BLaER1 treated with 17β-estradiol and CSF1 and Interleukin-3, amounts not matched to agents 10 nM and 100 nM (cell line): ENCODE data around the gene ADAMTS13.

Experiments used
- H3K27ac ChIP-seq, 11 experiments: shearing (Covaris generic); formaldehyde crosslinking; 2 replicates each; pipeline ENCODE4 v1.8.1; 2022
- H3K27me3 ChIP-seq, 11 experiments: shearing (Covaris generic); formaldehyde crosslinking; 2 replicates each; pipeline ENCODE4 v1.8.1; 2022
- H3K36me3 ChIP-seq, 11 experiments: shearing (Covaris generic); formaldehyde crosslinking; 2 replicates each; pipeline ENCODE4 v1.8.1; 2022
- H3K4me1 ChIP-seq, 10 experiments: shearing (Covaris generic); formaldehyde crosslinking; 2 replicates each; pipeline ENCODE4 v1.8.1; 2022
- H3K4me2 ChIP-seq, 11 experiments: shearing (Covaris generic); formaldehyde crosslinking; 2 replicates each; pipeline ENCODE4 v1.8.1; 2022
- H3K4me3 ChIP-seq, 10 experiments: shearing (Covaris generic); formaldehyde crosslinking; 2 replicates each; pipeline ENCODE4 v1.8.1; 2022
- H3K9ac ChIP-seq, 11 experiments: shearing (Covaris generic); formaldehyde crosslinking; 2 replicates each; pipeline ENCODE4 v1.8.1; 2022
- H3K9me3 ChIP-seq, 11 experiments: shearing (Covaris generic); formaldehyde crosslinking; replicated peaks in 1 of 11; 2 replicates each; pipeline ENCODE4 v1.8.1; 2022
- H4K20me1 ChIP-seq, 11 experiments: shearing (Covaris generic); formaldehyde crosslinking; 2 replicates each; pipeline ENCODE4 v1.8.1; 2022
- Cebpa-rat ChIP-seq, 11 experiments: shearing (Covaris generic); IDR thresholded peaks; 2 replicates each; pipeline ENCODE4 v1.8.1; 2022

The ADAMTS13 gene

DNA sequence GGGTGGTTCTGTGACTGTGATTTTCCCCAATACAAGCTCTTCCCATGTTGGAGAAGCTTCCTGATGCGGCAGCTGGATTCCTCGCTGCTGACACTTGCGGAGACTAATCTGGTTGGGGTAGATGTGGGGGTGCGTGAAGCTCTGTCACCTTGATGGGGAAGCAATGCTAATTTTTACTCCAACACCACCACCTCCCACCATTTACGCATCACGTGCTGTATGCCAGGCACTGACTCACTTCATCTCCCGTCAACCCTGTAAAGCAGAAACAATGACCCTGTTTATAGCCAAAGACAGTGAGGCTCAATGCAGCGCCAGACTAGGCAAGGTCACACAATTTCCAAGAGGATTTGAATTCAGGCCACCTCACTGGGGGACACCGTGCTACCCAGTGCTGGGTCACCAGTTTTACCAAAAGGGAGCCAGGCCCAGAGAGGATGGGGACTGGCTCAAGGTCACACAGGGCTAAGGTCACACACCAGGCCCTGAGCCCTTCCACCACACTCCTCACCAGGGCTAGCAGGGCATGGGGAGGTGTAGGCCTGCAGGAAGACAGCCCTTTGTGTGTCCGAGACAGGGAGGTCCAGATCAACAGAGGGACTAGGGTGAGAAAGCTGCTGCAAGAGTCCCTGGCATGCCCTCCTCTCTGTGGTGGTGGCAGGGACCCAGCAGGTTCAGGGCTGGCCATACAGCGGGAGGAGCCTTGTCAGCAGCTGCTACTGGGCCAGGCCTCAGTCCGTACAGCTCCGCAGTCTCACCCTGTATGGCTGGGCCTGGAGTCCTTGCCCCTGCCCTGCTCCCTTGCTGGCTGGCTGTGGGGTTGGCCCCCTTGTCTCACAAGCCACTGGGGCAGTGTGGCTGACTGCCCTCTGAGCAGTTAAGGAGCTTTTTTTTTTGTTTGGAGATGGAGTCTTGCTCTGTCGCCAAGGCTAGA is 42.7 kb upstream of the ADAMTS13 start:
- Histone ChIP-seq H3K4me1 (peaks cover under 1 to 13% (median 10%) of the 10 kb centered on the region in 10 experiments; a peak in 19 of 20 replicates), H3K9me3 (peaks cover 0 to 14% (median 9%) of the 10 kb centered on the region in 11 experiments; a peak in 15 of 22 replicates), H3K27ac (no peak overlapping the region), H3K27me3 (no peaks in the 10 kb centered on the region), H3K4me3 (no peak overlapping the region), H3K9ac (no peak overlapping the region), H4K20me1 (peaks cover under 1 to 14% (median 11%) of the 10 kb centered on the region in 11 experiments; a peak in 18 of 22 replicates), H3K4me2 (no peak overlapping the region), H3K36me3 (no peaks in the 10 kb centered on the region)
- TF ChIP-seq Cebpa-rat (IDR thresholded peaks at IDR 0.05), result no peak

DNA sequence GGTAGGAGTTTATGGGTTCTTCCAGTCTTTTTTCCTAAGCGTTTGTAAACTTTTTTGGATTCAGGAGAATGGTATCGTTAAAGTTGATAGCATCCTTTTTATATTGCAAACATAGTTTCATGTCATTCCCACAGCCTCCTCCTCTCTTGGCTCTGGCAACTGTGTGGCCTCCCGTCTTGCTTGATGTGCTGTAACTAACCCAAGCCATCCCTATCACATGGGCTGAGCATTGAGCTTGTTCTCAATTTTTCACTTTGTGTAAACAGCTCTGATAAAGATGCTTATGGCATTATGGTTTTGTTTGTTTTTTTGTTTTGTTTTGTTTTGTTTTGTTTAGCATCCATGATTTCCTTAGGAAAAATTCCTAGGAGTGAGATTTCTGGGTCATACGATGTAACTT is 41.4 kb upstream of the ADAMTS13 start:
- Histone ChIP-seq H3K36me3 (no peaks in the 10 kb centered on the region), H3K4me2 (no peak overlapping the region), H3K9ac (no peak overlapping the region), H3K9me3 (peaks cover 0 to 14% (median 9%) of the 10 kb centered on the region in 11 experiments; a peak in 15 of 22 replicates), H3K27me3 (no peaks in the 10 kb centered on the region), H3K4me1 (peaks cover 0 to 9% (median 7%) of the 10 kb centered on the region in 10 experiments; a peak in 16 of 20 replicates), H3K27ac (no peak overlapping the region), H3K4me3 (no peak overlapping the region), H4K20me1 (peaks cover 0 to 1% (median 0%) of the 10 kb centered on the region in 11 experiments; a peak in 5 of 22 replicates)
- no peak for TF ChIP-seq Cebpa-rat (IDR thresholded peaks at IDR 0.05)

DNA sequence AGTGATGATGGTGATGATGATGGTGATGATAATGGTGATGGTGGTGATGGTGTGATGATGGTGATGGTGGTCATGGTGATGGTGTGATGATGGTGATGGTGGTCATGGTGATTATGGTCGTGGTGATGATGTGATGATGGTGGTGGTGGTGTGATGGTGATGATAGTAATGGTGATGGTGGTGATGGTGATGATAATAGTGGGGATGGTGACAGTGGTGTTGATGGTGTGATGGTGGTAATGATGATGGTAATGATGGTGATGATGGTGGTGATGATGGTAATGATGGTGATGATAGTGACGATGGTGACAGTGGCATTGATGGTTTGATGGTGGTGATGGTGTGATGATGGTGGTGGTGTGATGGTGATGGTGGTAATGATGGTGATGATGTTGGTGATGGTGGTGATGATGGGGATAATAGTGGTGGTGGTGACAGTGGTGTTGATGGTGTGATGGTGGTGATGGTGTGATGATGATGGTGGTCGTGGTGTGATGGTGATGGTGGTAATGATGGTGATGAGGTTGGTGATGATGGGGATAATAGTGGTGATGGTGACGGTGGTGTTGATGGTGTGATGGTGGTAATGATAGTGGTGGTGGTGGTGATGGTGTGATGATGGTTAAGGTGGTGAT is 39.5 kb upstream of the ADAMTS13 start:
- Histone ChIP-seq H3K9ac (no peak overlapping the region), H3K9me3 (peaks cover 0 to 11% (median 8%) of the 10 kb centered on the region in 11 experiments; a peak in 15 of 22 replicates), H3K36me3 (no peaks in the 10 kb centered on the region), H4K20me1 (no peaks in the 10 kb centered on the region), H3K27me3 (no peaks in the 10 kb centered on the region), H3K27ac (no peak overlapping the region), H3K4me1 (no peaks in the 10 kb centered on the region), H3K4me3 (no peak overlapping the region), H3K4me2 (no peak overlapping the region)
- TF ChIP-seq Cebpa-rat (IDR thresholded peaks at IDR 0.05), result no peak

DNA sequence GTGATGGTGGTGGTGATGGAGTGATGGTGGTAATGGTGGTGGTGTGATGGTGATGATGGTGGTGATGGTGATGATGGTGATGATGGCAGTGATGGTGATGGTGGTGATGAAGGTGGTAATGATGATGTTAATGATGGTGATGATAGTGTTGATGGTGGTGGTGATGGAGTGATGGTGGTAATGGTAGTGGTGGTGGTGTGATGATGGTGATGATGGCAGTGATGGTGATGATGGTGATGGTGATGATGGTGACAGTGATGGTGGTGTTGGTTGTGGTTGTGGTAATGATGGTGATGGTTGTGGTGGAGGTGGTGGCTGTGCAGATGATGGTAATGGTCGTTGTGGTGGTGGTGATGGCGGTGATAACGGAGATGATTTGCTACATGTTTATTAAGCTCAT is 38.7 kb upstream of the ADAMTS13 start:
- H3K4me3 ChIP-seq, result no peak overlapping the region
- H3K9me3 ChIP-seq, result peaks cover 0 to 2% (median under 1%) of the 10 kb centered on the region in 11 experiments; a peak in 7 of 22 replicates
- no peaks in the 10 kb centered on the region for H3K36me3 ChIP-seq
- H3K27ac ChIP-seq, result no peak overlapping the region
- H4K20me1 ChIP-seq, result no peaks in the 10 kb centered on the region
- no peak overlapping the region for H3K9ac ChIP-seq
- H3K27me3 ChIP-seq, result no peaks in the 10 kb centered on the region
- TF ChIP-seq Cebpa-rat (IDR thresholded peaks at IDR 0.05), result no peak
- no peak overlapping the region for H3K4me2 ChIP-seq
- H3K4me1 ChIP-seq, result no peaks in the 10 kb centered on the region

DNA sequence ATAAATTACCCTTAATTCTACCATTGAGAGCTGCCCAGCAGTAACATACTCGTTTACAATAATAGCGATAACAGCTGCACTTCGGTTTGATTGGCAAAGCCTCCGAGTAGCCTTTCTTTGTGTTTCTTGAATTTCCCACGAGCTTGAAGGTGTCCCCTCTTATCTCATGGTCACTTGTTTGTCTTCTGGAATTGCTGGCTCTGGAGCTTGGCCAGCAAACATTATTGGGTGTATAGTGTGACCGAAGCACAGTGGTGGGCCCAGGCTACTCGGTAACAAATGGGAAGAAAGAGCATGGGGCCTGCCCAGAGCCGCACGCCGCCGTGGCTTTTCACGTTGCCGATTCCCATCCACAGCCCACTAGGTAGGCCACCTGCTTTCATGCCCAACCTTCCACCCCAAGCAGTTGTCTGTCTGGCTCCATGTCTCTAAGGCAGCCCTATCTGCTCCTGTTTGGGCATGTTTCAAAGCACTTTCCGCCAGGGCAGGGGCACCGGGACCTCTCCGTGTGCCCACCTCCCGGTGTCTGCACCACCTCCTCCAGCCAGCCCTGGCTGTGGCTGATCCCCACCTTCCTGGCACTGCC is 37.3 kb upstream of the ADAMTS13 start:
- no peak overlapping the region for H3K4me2 ChIP-seq
- H4K20me1 ChIP-seq, result no peaks in the 10 kb centered on the region
- H3K4me1 ChIP-seq, result no peaks in the 10 kb centered on the region
- no peak overlapping the region for H3K9ac ChIP-seq
- no peaks in the 10 kb centered on the region for H3K36me3 ChIP-seq
- no peak overlapping the region for H3K4me3 ChIP-seq
- H3K9me3 ChIP-seq, result no peaks in the 10 kb centered on the region
- no peak overlapping the region for H3K27ac ChIP-seq
- TF ChIP-seq Cebpa-rat (IDR thresholded peaks at IDR 0.05), result no peak
- H3K27me3 ChIP-seq, result no peaks in the 10 kb centered on the region

DNA sequence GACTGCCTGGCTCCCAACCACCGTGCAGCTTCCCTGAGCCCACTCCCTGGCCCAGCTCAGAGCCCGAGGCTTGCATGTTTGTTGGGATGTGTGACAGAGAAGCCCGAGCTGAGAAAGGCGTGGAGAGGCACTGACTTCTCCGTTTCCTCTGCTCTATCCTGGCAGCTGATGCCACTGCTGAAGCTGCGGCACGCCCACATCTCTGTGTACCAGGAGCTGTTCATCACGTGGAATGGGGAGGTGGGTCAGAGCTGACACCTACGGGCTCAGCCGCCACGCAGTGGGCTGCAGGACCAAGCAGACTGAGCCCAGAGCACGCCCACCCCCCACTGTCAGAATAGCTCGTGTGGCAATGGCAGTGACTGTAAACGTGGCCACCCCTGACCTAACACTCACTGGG is 36.7 kb upstream of the ADAMTS13 start:
- Histone ChIP-seq H3K4me1 (no peaks in the 10 kb centered on the region), H3K27me3 (no peaks in the 10 kb centered on the region), H4K20me1 (no peaks in the 10 kb centered on the region), H3K9ac (no peak overlapping the region), H3K27ac (no peak overlapping the region), H3K4me3 (no peak overlapping the region), H3K36me3 (no peaks in the 10 kb centered on the region), H3K9me3 (peaks cover 0 to 3% (median under 1%) of the 10 kb centered on the region in 11 experiments; a peak in 7 of 22 replicates), H3K4me2 (no peak overlapping the region)
- TF ChIP-seq Cebpa-rat (IDR thresholded peaks at IDR 0.05), result no peak

DNA sequence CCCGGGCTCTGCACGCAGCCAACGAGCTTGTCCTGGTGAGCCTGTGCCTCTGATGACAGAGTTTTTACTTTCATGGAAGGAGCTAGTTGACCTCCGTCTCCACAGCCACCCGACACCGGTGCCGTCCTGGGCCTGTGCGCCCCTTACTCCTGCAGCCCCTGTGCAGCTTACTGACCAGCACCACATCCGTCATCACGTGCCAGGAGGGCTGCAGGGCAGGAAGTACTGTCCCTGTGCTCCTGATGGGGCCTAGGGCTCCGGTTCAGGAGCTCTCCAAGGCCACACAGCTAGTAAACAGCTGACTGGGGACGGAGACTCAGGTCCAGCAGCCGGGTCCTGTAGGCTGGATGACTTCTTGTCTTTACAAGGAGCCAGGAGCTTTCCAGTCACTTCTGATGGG is 35.8 kb upstream of the ADAMTS13 start:
- Histone ChIP-seq H3K36me3 (no peaks in the 10 kb centered on the region), H3K27me3 (no peaks in the 10 kb centered on the region), H3K9me3 (peaks cover 0 to 10% (median 6%) of the 10 kb centered on the region in 11 experiments; a peak in 12 of 22 replicates), H3K9ac (no peak overlapping the region), H4K20me1 (no peaks in the 10 kb centered on the region), H3K4me1 (no peaks in the 10 kb centered on the region), H3K27ac (no peak overlapping the region), H3K4me2 (no peak overlapping the region), H3K4me3 (no peak overlapping the region)
- TF ChIP-seq Cebpa-rat (IDR thresholded peaks at IDR 0.05), result no peak

DNA sequence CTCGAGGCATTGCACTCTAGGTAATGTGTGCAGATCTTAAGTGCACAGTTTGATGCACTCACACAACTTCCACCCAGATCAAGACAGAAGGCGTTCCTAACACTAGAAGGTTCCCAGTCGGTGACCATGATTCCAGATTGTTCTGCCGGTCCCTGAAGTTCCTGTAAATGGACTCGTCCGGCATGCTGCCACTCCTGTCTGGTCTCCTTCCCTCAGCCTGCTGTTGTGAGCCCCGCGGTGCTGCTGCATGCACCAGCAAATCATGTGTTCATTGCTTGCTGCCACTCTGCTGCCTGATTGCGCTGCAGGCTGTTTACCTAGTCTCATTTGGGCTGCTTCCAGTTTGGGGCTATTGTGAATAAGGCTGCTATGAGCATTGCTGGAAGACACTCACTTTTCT is 34.5 kb upstream of the ADAMTS13 start:
- Histone ChIP-seq H3K27ac (no peak overlapping the region), H3K4me2 (no peak overlapping the region), H3K9me3 (peaks cover 0 to 14% (median 8%) of the 10 kb centered on the region in 11 experiments; a peak in 12 of 22 replicates), H3K4me1 (no peaks in the 10 kb centered on the region), H3K4me3 (no peak overlapping the region), H3K27me3 (no peaks in the 10 kb centered on the region), H4K20me1 (no peaks in the 10 kb centered on the region), H3K9ac (no peak overlapping the region), H3K36me3 (no peaks in the 10 kb centered on the region)
- TF ChIP-seq Cebpa-rat (IDR thresholded peaks at IDR 0.05), result no peak

DNA sequence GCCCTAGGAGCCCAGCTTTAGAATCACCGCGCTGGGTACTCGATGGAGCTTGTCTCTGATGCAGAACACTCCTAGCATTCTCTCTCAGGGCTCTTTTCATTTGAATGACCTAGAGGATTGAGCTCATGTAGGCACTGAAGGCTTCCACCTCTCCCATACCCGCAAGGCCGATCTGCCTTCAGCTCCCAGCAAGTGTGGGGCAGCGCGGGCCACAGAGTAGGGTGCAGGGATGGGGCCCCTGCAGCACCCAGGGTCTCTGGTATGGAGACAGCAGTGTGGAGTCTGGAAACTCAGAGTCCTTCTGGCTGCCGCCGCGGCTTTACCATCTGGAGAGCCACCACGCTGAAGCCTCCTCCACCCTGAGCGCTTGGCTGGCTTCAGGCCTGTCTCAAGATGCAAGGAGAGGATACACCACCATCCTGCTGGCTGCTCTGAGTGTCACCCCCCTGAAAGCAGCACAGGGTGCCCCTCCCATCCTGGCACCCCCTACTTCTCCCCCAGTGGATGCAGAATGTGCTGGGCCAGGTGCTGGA is 33.1 kb upstream of the ADAMTS13 start:
- Histone ChIP-seq H3K27me3 (no peaks in the 10 kb centered on the region), H3K4me3 (no peak overlapping the region), H3K36me3 (no peaks in the 10 kb centered on the region), H3K27ac (no peak overlapping the region), H3K4me1 (no peaks in the 10 kb centered on the region), H3K4me2 (no peak overlapping the region), H3K9me3 (peaks cover 0 to 14% (median 8%) of the 10 kb centered on the region in 11 experiments; a peak in 12 of 22 replicates), H4K20me1 (no peaks in the 10 kb centered on the region; a peak in 1 of 22 replicates), H3K9ac (no peak overlapping the region)
- TF ChIP-seq Cebpa-rat (IDR thresholded peaks at IDR 0.05), result no peak
